Ishikawa (cell line): ENCODE measurements around the gene SDF2L1.

Experiments used
- CEBPB ChIP-seq: IDR thresholded peaks from 2 replicates; pipeline ENCODE4 v1.6.1; 2012
- CREB1 ChIP-seq: IDR thresholded peaks from 2 replicates; pipeline ENCODE4 v1.6.1; 2012; ENCODE audit warnings: low read depth
- EGR1 ChIP-seq: IDR thresholded peaks from 2 replicates; pipeline ENCODE4 v1.6.1; 2012
- EP300 ChIP-seq: IDR thresholded peaks from 2 replicates; pipeline ENCODE4 v1.6.1; 2012; ENCODE audit warnings: borderline replicate concordance
- FOXM1 ChIP-seq: IDR thresholded peaks from 2 replicates; pipeline ENCODE4 v1.6.1; 2012; ENCODE audit warnings: low read depth, borderline replicate concordance
- MAX ChIP-seq: IDR thresholded peaks from 2 replicates; pipeline ENCODE4 v1.6.1; 2012
- NFIC ChIP-seq: IDR thresholded peaks from 2 replicates; pipeline ENCODE4 v1.6.1; 2012
- RAD21 ChIP-seq: IDR thresholded peaks from 2 replicates; pipeline ENCODE4 v1.6.1; 2012; ENCODE audit warnings: low read depth
- REST ChIP-seq: IDR thresholded peaks from 2 replicates; pipeline ENCODE4 v1.6.1; 2012; ENCODE audit warnings: low read depth, mild to moderate bottlenecking
- TAF1 ChIP-seq: IDR thresholded peaks from 2 replicates; pipeline ENCODE4 v1.6.1; 2012; ENCODE audit warnings: low read depth, mild to moderate bottlenecking
- TCF12 ChIP-seq: IDR thresholded peaks from 2 replicates; pipeline ENCODE4 v1.6.1; 2012; ENCODE audit warnings: low read depth
- TEAD4 ChIP-seq: IDR thresholded peaks from 2 replicates; pipeline ENCODE4 v1.6.1; 2012
- USF1 ChIP-seq: IDR thresholded peaks from 2 replicates; pipeline ENCODE4 v1.6.1; 2012
- YY1 ChIP-seq: IDR thresholded peaks from 2 replicates; pipeline ENCODE4 v1.6.1; 2012; ENCODE audit warnings: low read depth
- ZBTB7A ChIP-seq: IDR thresholded peaks from 2 replicates; pipeline ENCODE4 v1.6.1; 2012; ENCODE audit warnings: low read depth

The SDF2L1 gene

DNA sequence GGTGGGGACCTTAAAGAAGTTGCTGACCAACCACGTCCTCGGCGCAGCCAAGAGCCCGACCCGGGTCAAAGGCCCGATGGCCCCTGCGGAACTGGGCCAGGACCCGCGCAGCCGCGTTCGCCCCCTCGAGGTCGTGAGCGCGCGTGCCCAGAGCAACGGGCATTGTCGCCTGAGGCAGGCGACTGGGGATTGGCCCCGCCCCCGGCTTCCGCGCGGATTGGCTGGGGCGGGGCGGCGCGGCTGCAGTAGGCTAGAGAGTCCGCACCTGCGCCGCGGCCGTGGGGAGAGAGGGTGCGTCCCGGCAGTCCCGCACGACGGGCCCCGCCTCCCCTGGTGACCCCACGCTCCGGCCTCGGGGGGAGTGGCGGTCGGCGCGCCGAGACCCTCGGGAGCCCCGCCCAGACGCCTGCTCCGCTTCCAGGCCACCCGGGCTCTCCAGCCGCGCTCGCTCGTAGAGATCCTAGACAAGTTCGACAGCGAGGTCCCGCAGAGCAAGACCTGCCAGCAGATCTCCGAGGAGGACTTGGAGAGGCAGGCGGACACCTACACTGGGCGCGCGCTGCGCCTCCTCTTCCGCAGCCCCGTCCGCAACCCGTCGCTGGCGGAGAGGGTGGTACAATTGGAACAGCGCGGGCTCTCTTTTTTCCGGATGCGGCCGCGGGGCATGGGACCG is 15.4 kb downstream of the SDF2L1 start:
- TF ChIP-seq ZBTB7A (peak; percentile 79; the same call in 1 of the 2 replicates), MAX (peak; percentile 84), CREB1 (no peak), CEBPB (no peak; the same call in 1 of the 2 replicates), TAF1 (0 out of 2 replicates have a peak, but pooled peaks have one; percentile 28), NFIC (no peak), EP300 (no peak), YY1 (no peak), REST (no peak), EGR1 (0 out of 2 replicates have a peak, but pooled peaks have one; percentile 11), TCF12 (0 out of 2 replicates have a peak, but pooled peaks have one; percentile 44), TEAD4 (no peak), FOXM1 (0 out of 2 replicates have a peak, but pooled peaks have one; percentile 19), USF1 (no peak), RAD21 (no peak; the same call in 1 of the 2 replicates)

DNA sequence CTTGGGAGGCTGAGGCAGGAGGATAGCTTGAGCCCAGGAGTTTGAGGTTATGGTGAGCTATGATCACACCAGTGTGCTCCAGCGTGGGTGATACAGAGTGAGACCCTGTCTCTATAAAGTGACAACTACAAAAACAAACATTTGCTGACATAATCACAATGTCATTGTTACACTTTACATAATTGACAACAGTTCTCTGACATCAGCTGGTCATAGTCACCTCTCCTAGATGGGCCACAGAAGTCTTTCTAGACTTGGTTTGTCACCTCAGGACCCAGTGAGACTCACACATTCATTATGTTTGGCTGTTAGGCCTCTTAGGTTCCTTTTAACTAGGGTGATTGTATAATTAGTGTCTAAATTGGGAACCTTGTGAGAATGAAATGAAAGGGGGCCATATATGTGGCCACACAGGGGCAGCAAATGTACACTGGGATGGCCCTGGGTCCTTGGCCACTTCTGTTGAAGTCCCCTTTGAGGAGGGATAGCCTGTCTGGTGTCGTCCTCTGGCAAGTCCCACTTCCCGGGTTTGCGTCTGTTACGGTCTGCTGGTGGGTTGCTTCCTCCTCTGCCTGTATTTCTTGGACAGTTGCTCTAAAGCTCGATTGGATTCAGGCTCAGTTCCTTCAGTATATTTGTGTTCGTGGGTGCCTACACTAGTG is 17.9 kb downstream of the SDF2L1 start:
- no peak for TF ChIP-seq TAF1
- TF ChIP-seq YY1 = no peak

DNA sequence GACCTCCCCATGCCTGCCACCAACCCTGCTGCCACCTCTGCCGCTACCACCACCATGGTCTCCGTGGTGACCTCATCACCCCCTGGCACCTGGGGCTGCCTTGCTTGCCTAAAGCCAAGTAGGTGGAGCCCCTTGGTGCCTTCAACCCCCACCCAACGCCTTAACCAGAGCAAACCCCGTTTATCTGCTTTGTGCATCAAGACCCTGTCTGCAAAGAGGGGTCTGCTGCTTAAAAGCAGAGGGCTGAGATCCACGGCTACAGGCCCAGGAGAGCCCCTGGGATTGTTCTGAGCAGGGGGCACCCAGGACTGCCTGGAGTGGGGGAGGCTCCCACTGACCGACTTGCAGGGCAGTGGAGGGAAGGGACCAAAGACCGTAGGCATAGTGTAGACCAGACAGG is 18.8 kb downstream of the SDF2L1 start:
- TF ChIP-seq YY1 (no peak), TCF12 (no peak), USF1 (no peak), CREB1 (no peak), REST (no peak), TEAD4 (no peak), NFIC (no peak), FOXM1 (no peak), ZBTB7A (no peak), MAX (no peak)

DNA sequence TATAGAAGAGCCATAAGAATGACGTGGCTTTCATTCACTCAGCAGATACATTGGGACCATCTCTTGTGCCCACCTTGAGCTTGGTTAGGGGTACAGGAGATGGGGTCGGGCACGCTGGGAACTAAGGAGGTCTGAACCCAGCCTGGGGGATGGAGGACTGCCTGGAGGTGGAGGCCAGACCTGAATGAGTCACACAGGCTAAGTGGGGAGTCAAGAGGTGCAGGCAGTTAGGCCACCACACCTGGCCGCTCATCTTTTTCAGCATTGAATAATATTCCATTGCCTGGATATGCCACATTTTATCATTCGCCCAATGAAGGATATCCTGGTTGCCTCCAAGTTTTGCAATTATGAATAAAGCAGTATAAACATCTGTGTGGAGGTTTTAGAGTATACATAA is 19.9 kb downstream of the SDF2L1 start:
- TF ChIP-seq REST (no peak), EP300 (no peak), EGR1 (no peak), TCF12 (no peak), ZBTB7A (no peak), NFIC (no peak), YY1 (no peak), CREB1 (no peak), RAD21 (no peak), MAX (no peak), USF1 (no peak), CEBPB (no peak), TEAD4 (no peak), TAF1 (no peak), FOXM1 (no peak)
